Fibroblast of the aortic adventitia (primary cell): Measurements from ENCODE around the gene SLC22A7. TPM values are rescaled to one million over a fixed set of nuclear protein-coding genes. Genes with fewer than 3 reads are reported as not detected.
A peak's percentile ranks its signal among the peaks of the same experiment; 100 is the strongest.

Experiments
- DNase-seq: peaks from one replicate; pipeline ENCODE4 v3.0.0-alpha.2; 2010; ENCODE audit warnings: low read depth
- H3K4me3 ChIP-seq: 2 replicates; pipeline ENCODE4 v1.5.1; 2011; ENCODE audit warnings: low read depth, mild to moderate bottlenecking, control low read depth, low read length, moderate library complexity
- total RNA-seq: library from RNA; depleted of rRNA; stranded (reverse); fragments of >200 nt; gene quantifications from 2 replicates; pipeline ENCODE4 v1.2.3, GENCODE V29; 2012; ENCODE audit warnings: low replicate concordance
- TF ChIP-seq, protein P1 (sequence below): IDR thresholded peaks from 2 replicates; pipeline ENCODE4 v1.5.1; 2011; ENCODE audit warnings: mild to moderate bottlenecking, low read length, control low read depth, inconsistent platforms; ENCODE audit not compliant: insufficient read depth

SLC22A7 gene
- total RNA-seq, 1 donor = not detected

- H3K4me3 ChIP-seq = no peak overlapping the region
- TF ChIP-seq, protein P1, sequence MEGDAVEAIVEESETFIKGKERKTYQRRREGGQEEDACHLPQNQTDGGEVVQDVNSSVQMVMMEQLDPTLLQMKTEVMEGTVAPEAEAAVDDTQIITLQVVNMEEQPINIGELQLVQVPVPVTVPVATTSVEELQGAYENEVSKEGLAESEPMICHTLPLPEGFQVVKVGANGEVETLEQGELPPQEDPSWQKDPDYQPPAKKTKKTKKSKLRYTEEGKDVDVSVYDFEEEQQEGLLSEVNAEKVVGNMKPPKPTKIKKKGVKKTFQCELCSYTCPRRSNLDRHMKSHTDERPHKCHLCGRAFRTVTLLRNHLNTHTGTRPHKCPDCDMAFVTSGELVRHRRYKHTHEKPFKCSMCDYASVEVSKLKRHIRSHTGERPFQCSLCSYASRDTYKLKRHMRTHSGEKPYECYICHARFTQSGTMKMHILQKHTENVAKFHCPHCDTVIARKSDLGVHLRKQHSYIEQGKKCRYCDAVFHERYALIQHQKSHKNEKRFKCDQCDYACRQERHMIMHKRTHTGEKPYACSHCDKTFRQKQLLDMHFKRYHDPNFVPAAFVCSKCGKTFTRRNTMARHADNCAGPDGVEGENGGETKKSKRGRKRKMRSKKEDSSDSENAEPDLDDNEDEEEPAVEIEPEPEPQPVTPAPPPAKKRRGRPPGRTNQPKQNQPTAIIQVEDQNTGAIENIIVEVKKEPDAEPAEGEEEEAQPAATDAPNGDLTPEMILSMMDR = no peak
- peak; percentile 11 for DNase-seq
Observed at GRCh38 chr6:43328528-43328927, 30.5 kb downstream of the SLC22A7 start.

DNA sequence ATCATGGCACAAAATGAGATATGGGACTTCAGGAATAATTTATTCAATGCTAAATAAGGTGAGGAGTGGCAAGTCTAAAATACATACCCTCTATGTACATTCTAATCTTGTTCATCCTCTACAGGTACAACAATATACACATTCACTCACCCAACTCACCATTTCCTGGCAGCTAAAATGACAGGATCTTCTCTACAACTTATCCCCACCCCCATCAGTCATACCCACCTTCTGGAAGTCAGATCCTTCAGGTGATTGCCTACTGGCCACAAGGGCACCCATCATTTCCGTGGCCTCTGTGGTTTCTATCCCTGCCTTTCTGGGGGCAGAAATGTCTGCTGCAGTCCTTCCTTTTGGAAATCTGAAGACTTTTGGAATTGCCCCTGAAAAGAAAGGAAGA lies 33.4 kb downstream of the SLC22A7 start:
- TF ChIP-seq, protein P1 = no peak
- no peak for DNase-seq
- H3K4me3 ChIP-seq = no peak overlapping the region

DNA sequence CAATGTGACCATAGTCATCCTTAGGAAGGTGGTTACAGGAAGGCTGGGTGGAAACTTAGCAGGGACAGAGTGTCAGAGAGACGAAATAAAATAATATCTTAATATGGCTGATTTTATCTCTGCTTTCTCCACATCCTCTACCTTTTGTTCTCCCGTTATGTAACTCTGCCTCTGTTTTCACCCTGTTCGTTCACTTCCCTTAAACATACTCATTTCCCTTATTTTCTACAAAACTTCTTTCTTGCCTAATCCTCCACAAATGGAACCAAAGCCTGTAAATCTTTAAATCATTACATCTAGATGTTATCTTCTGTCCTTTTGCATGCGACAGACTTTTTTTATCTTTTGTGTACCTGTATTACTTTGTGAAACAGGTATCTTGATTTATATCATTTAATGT lies 33.8 kb downstream of the SLC22A7 start:
- H3K4me3 ChIP-seq = no peak overlapping the region
- TF ChIP-seq, protein P1 = no peak
- no peak for DNase-seq

DNA sequence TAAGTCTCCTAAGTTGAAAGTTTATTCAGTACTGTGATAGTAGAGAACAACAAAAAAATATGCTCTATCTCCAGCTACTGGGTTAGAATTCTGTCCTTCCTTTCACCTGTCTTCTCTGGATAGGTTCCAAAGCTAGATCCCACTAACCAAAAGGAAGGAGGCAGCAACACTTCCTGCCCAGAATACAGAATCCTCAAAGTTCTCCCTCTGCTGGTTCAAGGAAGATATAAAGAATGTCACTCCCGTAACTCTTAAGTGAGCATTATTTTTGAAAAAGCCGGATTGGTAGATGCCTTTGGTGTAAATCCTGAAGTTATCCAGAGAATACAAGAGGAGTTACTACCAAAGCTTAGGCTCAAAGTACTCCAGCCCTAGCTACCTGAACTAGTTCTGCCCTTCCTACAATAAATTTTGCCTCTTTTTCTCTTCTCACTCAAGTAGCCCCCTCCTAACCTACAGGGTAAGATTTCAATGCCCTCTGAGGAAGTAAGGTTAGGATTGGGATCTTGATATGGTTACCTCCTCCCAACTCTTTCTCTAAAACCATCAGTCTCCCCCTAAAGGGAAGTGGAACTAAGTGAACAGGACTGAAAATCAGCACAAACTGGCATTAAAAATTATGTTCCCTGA lies 36.5 kb downstream of the SLC22A7 start:
- TF ChIP-seq, protein P1 = peak; percentile 60
- peak; percentile 71 for DNase-seq
- no peak overlapping the region for H3K4me3 ChIP-seq

DNA sequence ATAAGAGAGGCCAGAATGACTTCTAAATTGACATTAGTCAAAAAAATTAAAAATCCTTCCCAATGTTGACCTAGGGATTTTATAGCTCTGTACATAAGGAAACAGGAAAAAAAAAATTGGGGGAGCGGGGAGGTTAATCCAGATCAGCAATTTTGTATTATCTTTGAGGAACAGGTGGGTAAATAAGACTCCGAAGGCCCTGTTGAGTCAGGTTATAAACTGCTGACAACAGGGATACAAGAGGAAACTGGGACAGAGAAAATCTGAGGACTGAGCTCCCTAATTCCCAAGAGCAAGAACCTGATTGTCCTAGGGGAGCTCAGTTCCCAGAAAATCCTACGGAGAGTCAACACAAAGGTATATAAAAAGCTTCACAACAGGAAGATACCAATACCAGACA lies 37.4 kb downstream of the SLC22A7 start:
- TF ChIP-seq, protein P1 = no peak
- DNase-seq = no peak
- H3K4me3 ChIP-seq = no peak overlapping the region

DNA sequence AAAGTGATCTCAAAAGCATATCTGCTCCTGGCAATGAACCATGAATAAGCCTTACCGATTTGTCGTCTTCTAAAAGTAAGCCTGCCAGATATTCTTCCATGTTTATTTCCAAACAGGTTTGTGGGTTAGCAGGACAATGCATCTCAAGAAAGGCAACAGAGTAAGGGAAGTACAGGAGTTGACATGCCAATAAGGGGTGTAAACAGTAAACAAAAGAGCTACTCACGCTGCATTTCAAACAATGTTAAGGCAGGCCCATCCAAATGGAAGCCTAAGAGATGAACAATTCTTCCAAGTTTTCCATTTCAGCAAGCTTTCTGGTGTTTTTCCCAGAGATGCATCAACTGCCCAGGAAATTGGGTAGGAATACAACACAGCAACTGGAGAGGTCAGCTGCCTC lies 38.3 kb downstream of the SLC22A7 start:
- no peak overlapping the region for H3K4me3 ChIP-seq
- TF ChIP-seq, protein P1 = no peak
- peak; percentile 17 for DNase-seq

- TF ChIP-seq, protein P1 = no peak
- DNase-seq = no peak
- H3K4me3 ChIP-seq = no peak overlapping the region
Observed at GRCh38 chr6:43338243-43338642, 40.2 kb downstream of the SLC22A7 start.
